Adrenal gland (tissue), 5 donors: ENCODE data around the gene BDNF.

Experiments
- CTCF ChIP-seq, 6 experiments: fragments of 450-650 bp in 4 of 6; fragments of 200-600 bp in 2 of 6; sonication (generic) in 1 of 6; IDR thresholded peaks; 1 replicate in 5 of 6; 2 replicates in 1 of 6; pipeline versions ENCODE4 v1.5.1 to v1.8.0; 2016 to 2021; ENCODE audit warnings: antibody characterized with exemption in 6 of 6, mild to moderate bottlenecking in 2 of 6, moderate library complexity in 1 of 6
- POLR2A ChIP-seq, 2 donors: fragments of 450-650 bp; IDR thresholded peaks; one replicate each; pipeline ENCODE4 v1.6.1; 2017; ENCODE audit warnings: antibody characterized with exemption in 2 of 2, mild to moderate bottlenecking in 2 of 2, moderate library complexity in 1 of 2
- donor health status: DM: no; HTN: no; CAD: no.

GRCh38 chr11:27618281-27618915 is 81.9 kb downstream of the BDNF start:
- TF ChIP-seq POLR2A (IDR thresholded peaks at IDR 0.05) (no peak), CTCF (IDR thresholded peaks at IDR 0.05) (no peak)
